ENCODE data around the gene S1PR3. TPM values are rescaled to one million over a fixed set of nuclear protein-coding genes. Genes with fewer than 3 reads are reported as not detected.

Gene S1PR3
- total and polyA plus RNA-seq, 9 donors = 1.9 to 18.5 (median 5.9) TPM

GRCh38 chr9:88954066-88954465, 37.2 kb upstream of the S1PR3 start:
- Histone ChIP-seq H3K27ac (no peak overlapping the region), H3K4me1 (ENCODE audit: insufficient read depth) (peaks cover 3% of the 10 kb centered on the region), H3K36me3 (no peaks in the 10 kb centered on the region), H3K4me3 (no peak overlapping the region), H3K9me3 (no peaks in the 10 kb centered on the region), H3K27me3 (no peaks in the 10 kb centered on the region)
- DNase-seq = no peak
- no peak for TF ChIP-seq POLR2A (IDR thresholded peaks at IDR 0.05)
- no peak for TF ChIP-seq EP300 (IDR thresholded peaks at IDR 0.05)
- TF ChIP-seq CTCF (IDR thresholded peaks at IDR 0.05) = no peak
- intact Hi-C loops (cut with DNase I) = no loop called here
- 88 to 97% (median 91%) methylated on average over 2 of the region's 2 CpGs for WGBS, 3 donors

- Histone ChIP-seq H3K4me1 (ENCODE audit: insufficient read depth) (no peaks in the 10 kb centered on the region), H3K4me3 (no peak overlapping the region), H3K27me3 (no peaks in the 10 kb centered on the region), H3K36me3 (no peaks in the 10 kb centered on the region), H3K27ac (no peak overlapping the region), H3K9me3 (no peaks in the 10 kb centered on the region)
- intact Hi-C loops (cut with DNase I) = no loop called here
- 83 to 84% (median 83%) methylated on average over 3 of the region's 3 CpGs for WGBS, 3 donors
- TF ChIP-seq POLR2A (IDR thresholded peaks at IDR 0.05) (no peak), CTCF (IDR thresholded peaks at IDR 0.05) (no peak), EP300 (IDR thresholded peaks at IDR 0.05) (no peak)
- no peak for DNase-seq
These were observed 33.7 kb upstream of the S1PR3 start for GRCh38 chr9:88957526-88957925.

- no peak overlapping the region for H3K27ac ChIP-seq
- DNase-seq = no peak
- H3K4me3 ChIP-seq = no peak overlapping the region
- TF ChIP-seq POLR2A (IDR thresholded peaks at IDR 0.05) = no peak
- TF ChIP-seq EP300 (IDR thresholded peaks at IDR 0.05) = no peak
- TF ChIP-seq CTCF (IDR thresholded peaks at IDR 0.05) = no peak
- intact Hi-C loops (cut with DNase I) = no loop called here
- WGBS, 3 donors = 81 to 85% (median 82%) methylated on average over 5 of the region's 5 CpGs
- no peaks in the 10 kb centered on the region for H3K36me3 ChIP-seq
- no peaks in the 10 kb centered on the region for H3K27me3 ChIP-seq
- H3K9me3 ChIP-seq = no peaks in the 10 kb centered on the region
- H3K4me1 ChIP-seq (ENCODE audit: insufficient read depth) = no peaks in the 10 kb centered on the region
These were observed 31.4 kb upstream of the S1PR3 start for GRCh38 chr9:88959727-88960469.

- Histone ChIP-seq H3K27me3 (no peaks in the 10 kb centered on the region), H3K27ac (no peak overlapping the region), H3K4me1 (ENCODE audit: insufficient read depth) (no peaks in the 10 kb centered on the region), H3K9me3 (no peaks in the 10 kb centered on the region), H3K4me3 (no peak overlapping the region), H3K36me3 (no peaks in the 10 kb centered on the region)
- no peak for TF ChIP-seq CTCF (IDR thresholded peaks at IDR 0.05)
- no peak for TF ChIP-seq EP300 (IDR thresholded peaks at IDR 0.05)
- no peak for TF ChIP-seq POLR2A (IDR thresholded peaks at IDR 0.05)
- no peak for DNase-seq
- intact Hi-C loops (cut with DNase I) = no loop called here
- WGBS, 3 donors = 74 to 91% (median 86%) methylated on average over 3 of the region's 3 CpGs
These were observed 30.6 kb upstream of the S1PR3 start for GRCh38 chr9:88960632-88961031.

Data from ovary (tissue), 9 donors.